ENCODE measurements around the gene ANO3.

DNA sequence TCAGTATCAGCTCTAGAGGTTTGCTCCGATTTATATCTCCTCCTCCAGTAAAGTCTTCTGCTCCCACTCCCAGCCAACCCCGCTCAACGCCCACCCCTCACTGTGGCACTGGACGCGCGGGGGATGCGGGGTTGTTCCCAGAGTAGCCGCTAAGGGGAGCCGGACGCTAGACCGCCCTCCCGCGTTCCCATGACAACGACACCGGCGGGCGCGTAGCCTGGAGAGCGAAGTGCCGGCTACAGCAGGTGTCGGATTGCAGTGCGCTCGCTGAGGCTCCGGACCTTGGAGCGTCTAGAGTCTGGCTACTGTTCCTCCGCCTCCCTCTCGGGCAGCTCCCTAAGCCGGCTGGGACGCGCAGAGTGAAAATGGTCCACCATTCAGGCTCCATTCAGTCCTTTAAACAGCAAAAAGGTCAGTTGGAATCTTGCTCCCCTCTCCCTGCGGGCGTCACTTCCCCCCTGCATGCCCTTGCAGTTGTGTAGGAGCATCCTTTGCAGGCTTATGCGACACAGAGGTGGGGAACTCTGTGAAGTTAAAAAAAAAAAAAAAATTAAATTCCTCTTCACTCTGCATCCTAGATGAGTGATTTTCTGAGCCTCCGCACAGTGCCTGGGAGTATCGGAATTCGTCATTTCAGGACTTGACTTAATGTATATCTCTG, at the start of gene ANO3:
- TF ChIP-seq, protein P1, sequence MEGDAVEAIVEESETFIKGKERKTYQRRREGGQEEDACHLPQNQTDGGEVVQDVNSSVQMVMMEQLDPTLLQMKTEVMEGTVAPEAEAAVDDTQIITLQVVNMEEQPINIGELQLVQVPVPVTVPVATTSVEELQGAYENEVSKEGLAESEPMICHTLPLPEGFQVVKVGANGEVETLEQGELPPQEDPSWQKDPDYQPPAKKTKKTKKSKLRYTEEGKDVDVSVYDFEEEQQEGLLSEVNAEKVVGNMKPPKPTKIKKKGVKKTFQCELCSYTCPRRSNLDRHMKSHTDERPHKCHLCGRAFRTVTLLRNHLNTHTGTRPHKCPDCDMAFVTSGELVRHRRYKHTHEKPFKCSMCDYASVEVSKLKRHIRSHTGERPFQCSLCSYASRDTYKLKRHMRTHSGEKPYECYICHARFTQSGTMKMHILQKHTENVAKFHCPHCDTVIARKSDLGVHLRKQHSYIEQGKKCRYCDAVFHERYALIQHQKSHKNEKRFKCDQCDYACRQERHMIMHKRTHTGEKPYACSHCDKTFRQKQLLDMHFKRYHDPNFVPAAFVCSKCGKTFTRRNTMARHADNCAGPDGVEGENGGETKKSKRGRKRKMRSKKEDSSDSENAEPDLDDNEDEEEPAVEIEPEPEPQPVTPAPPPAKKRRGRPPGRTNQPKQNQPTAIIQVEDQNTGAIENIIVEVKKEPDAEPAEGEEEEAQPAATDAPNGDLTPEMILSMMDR (IDR thresholded peaks at IDR 0.05; ENCODE audit: low read depth, low read length, missing input control), result peak; percentile 32
- TF ChIP-seq JUND (IDR thresholded peaks at IDR 0.05) (no peak), HNF4A (conservative IDR thresholded peaks at IDR 0.05) (no peak), YY1 (IDR thresholded peaks at IDR 0.05) (no peak), TAF1 (conservative IDR thresholded peaks at IDR 0.05) (no peak)
- TF ChIP-seq, protein P2, sequence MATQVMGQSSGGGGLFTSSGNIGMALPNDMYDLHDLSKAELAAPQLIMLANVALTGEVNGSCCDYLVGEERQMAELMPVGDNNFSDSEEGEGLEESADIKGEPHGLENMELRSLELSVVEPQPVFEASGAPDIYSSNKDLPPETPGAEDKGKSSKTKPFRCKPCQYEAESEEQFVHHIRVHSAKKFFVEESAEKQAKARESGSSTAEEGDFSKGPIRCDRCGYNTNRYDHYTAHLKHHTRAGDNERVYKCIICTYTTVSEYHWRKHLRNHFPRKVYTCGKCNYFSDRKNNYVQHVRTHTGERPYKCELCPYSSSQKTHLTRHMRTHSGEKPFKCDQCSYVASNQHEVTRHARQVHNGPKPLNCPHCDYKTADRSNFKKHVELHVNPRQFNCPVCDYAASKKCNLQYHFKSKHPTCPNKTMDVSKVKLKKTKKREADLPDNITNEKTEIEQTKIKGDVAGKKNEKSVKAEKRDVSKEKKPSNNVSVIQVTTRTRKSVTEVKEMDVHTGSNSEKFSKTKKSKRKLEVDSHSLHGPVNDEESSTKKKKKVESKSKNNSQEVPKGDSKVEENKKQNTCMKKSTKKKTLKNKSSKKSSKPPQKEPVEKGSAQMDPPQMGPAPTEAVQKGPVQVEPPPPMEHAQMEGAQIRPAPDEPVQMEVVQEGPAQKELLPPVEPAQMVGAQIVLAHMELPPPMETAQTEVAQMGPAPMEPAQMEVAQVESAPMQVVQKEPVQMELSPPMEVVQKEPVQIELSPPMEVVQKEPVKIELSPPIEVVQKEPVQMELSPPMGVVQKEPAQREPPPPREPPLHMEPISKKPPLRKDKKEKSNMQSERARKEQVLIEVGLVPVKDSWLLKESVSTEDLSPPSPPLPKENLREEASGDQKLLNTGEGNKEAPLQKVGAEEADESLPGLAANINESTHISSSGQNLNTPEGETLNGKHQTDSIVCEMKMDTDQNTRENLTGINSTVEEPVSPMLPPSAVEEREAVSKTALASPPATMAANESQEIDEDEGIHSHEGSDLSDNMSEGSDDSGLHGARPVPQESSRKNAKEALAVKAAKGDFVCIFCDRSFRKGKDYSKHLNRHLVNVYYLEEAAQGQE (IDR thresholded peaks at IDR 0.05), result no peak
- TF ChIP-seq, protein P3, sequence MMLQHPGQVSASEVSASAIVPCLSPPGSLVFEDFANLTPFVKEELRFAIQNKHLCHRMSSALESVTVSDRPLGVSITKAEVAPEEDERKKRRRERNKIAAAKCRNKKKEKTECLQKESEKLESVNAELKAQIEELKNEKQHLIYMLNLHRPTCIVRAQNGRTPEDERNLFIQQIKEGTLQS (IDR thresholded peaks at IDR 0.05), result no peak
